NCI-H446 (cell line): ENCODE results near the gene SETSIP.
"Not testable (repeated sequence)": the region's sequence is repeated elsewhere in the genome, so short reads cannot be mapped to it uniquely, and the experiment has no call there.

Experiments
- DNase-seq, 2 experiments: peaks; one replicate each; lab custom pipeline; 2025; lab: John Stamatoyannopoulos, UW

The SETSIP gene

GRCh38 chr1:92051948-92052347, 23.3 kb downstream of the SETSIP start:
- DNase-seq, result no peak

GRCh38 chr1:92045766-92046495, 29.3 kb downstream of the SETSIP start:
- DNase-seq, result no peak

GRCh38 chr1:92043621-92044020, 31.6 kb downstream of the SETSIP start:
- DNase-seq, result no peak

GRCh38 chr1:92040971-92041370, 34.2 kb downstream of the SETSIP start:
- DNase-seq, result no peak

- DNase-seq, result no peak
Observed at GRCh38 chr1:92038695-92039346, 36.4 kb downstream of the SETSIP start.

- no peak for DNase-seq
Observed at GRCh38 chr1:92037400-92037799, 37.8 kb downstream of the SETSIP start.

- DNase-seq, result no peak
Observed at GRCh38 chr1:92031281-92032110, 43.7 kb downstream of the SETSIP start.

- peak in 1 of 2 experiments; percentile 15 for DNase-seq
Observed at GRCh38 chr1:92030656-92031107, 44.5 kb downstream of the SETSIP start.

- DNase-seq, result no peak
Observed at GRCh38 chr1:92029241-92029922, 45.8 kb downstream of the SETSIP start.

- no peak for DNase-seq
Observed at GRCh38 chr1:92026806-92027205, 48.4 kb downstream of the SETSIP start.

GRCh38 chr1:92026042-92026441, 49.2 kb downstream of the SETSIP start:
- DNase-seq, result not testable (repeated sequence)
